IMR-90 (cell line): ENCODE measurements around the gene PAX5. TPM values are rescaled to one million over a fixed set of nuclear protein-coding genes. Genes with fewer than 3 reads are reported as not detected.

Source experiments
- ATAC-seq: fragments of 200-7000 bp; cut with Tn5 transposase; 2 replicates; pipeline ENCODE4 v1.9.1; 2020; ENCODE audit warnings: low read depth, mild to moderate bottlenecking, moderate library complexity
- BruUV-seq: library from RNA; stranded (reverse); fragments of 400-500 nt; replicated peaks from 2 replicates; lab custom pipeline; 2021; lab: Mats Ljungman, UMichigan
- CTCF ChIA-PET: fragments of 300-600 bp; formaldehyde crosslinking; extraction: SDS; loops from one replicate; lab custom pipeline; 2021; ENCODE audit warnings: antibody characterized with exemption; lab: Yijun Ruan, JAX
- POLR2A ChIA-PET: fragments of 300-600 bp; sonication (Branson Sonifier 250); formaldehyde crosslinking; loops from one replicate; lab custom pipeline; 2022; ENCODE audit warnings: antibody characterized with exemption; ENCODE audit not compliant: unreplicated experiment; lab: Charles Lee
- DNase-seq: peaks from one replicate; pipeline ENCODE4 v3.0.0; 2013
- H2AFZ ChIP-seq: replicated peaks from 2 replicates; pipeline ENCODE3; 2013; ENCODE audit warnings: low read length, mild to moderate bottlenecking; ENCODE audit not compliant: poor library complexity
- H2AK5ac ChIP-seq: 2 replicates; pipeline ENCODE4 v1.6.1; 2013; ENCODE audit warnings: low read depth, low read length, inconsistent platforms
- H2AK9ac ChIP-seq: replicated peaks from 2 replicates; pipeline ENCODE3; 2013; ENCODE audit warnings: mild to moderate bottlenecking, low read depth, low read length, moderate library complexity; ENCODE audit not compliant: poor library complexity
- H2BK120ac ChIP-seq: 2 replicates; pipeline ENCODE4 v1.6.1; 2013; ENCODE audit warnings: low read depth, low read length, inconsistent platforms
- H2BK15ac ChIP-seq: 3 replicates; pipeline ENCODE4 v1.6.1; 2013; ENCODE audit warnings: low read depth, low read length, inconsistent platforms
- H2BK20ac ChIP-seq: 2 replicates; pipeline ENCODE4 v1.6.1; 2013; ENCODE audit warnings: low read depth, mild to moderate bottlenecking, inconsistent platforms, low read length, moderate library complexity
- H2BK5ac ChIP-seq: 2 replicates; pipeline ENCODE4 v1.6.1; 2013; ENCODE audit warnings: mild to moderate bottlenecking, low read depth, low read length, inconsistent platforms; ENCODE audit not compliant: poor library complexity, severe bottlenecking
- H3K14ac ChIP-seq: replicated peaks from 2 replicates; pipeline ENCODE4 v1.6.1; 2013; ENCODE audit warnings: low read depth, low read length, inconsistent platforms
- H3K18ac ChIP-seq: 2 replicates; pipeline ENCODE4 v1.6.1; 2013; ENCODE audit warnings: low read depth, low read length, control low read depth
- H3K23ac ChIP-seq: 2 replicates; pipeline ENCODE4 v1.6.1; 2013; ENCODE audit warnings: low read depth, low read length, inconsistent platforms
- H3K27ac ChIP-seq: 2 replicates; pipeline ENCODE4 v1.5.1; 2013; ENCODE audit warnings: mild to moderate bottlenecking, control low read depth, low read length; ENCODE audit not compliant: insufficient read depth
- H3K27me3 ChIP-seq: 2 replicates; pipeline ENCODE4 v1.6.1; 2013; ENCODE audit warnings: low read length; ENCODE audit not compliant: control insufficient read depth, insufficient read depth
- H3K36me3 ChIP-seq: 2 replicates; pipeline ENCODE4 v1.6.1; 2013; ENCODE audit warnings: low read length, mixed read lengths; ENCODE audit not compliant: control insufficient read depth, insufficient read depth
- H3K4ac ChIP-seq: 2 replicates; pipeline ENCODE4 v1.6.1; 2013; ENCODE audit warnings: low read depth, low read length, inconsistent platforms
- H3K4me1 ChIP-seq: 2 replicates; pipeline ENCODE4 v1.6.1; 2013; ENCODE audit warnings: low read length, mixed read lengths; ENCODE audit not compliant: control insufficient read depth, insufficient read depth
- H3K4me2 ChIP-seq: 2 replicates; pipeline ENCODE4 v1.6.1; 2013; ENCODE audit warnings: low read depth, mild to moderate bottlenecking, control low read depth, low read length, moderate library complexity
- H3K4me3 ChIP-seq: 2 replicates; pipeline ENCODE4 v1.5.1; 2013; ENCODE audit warnings: low read depth, mild to moderate bottlenecking, control low read depth, low read length, moderate library complexity; ENCODE audit not compliant: insufficient read depth
- H3K56ac ChIP-seq: 2 replicates; pipeline ENCODE4 v1.6.1; 2013; ENCODE audit warnings: low read length, inconsistent platforms; ENCODE audit not compliant: insufficient read depth; ENCODE audit errors: extremely low read depth
- H3K79me1 ChIP-seq, 2 experiments: 2 replicates each; pipeline ENCODE4 v1.6.1; 2013; ENCODE audit warnings: low read length in 2 of 2, inconsistent platforms in 1 of 2, low read depth in 1 of 2
- H3K9ac ChIP-seq: 2 replicates; pipeline ENCODE4 v1.6.1; 2013; ENCODE audit warnings: low read depth, low read length, control low read depth
- H3K9me1 ChIP-seq: 2 replicates; pipeline ENCODE4 v1.6.1; 2013; ENCODE audit warnings: low read length, inconsistent platforms; ENCODE audit not compliant: insufficient read depth
- H3K9me3 ChIP-seq: 2 replicates; pipeline ENCODE4 v1.6.1; 2013; ENCODE audit warnings: low read length; ENCODE audit not compliant: control insufficient read depth, insufficient read depth
- H4K20me1 ChIP-seq: 2 replicates; pipeline ENCODE4 v1.6.1; 2013; ENCODE audit warnings: low read length, inconsistent platforms; ENCODE audit not compliant: insufficient read depth
- H4K5ac ChIP-seq: 2 replicates; pipeline ENCODE4 v1.6.1; 2013; ENCODE audit warnings: mild to moderate bottlenecking, low read depth, low read length, control low read depth
- H4K8ac ChIP-seq, 2 experiments: 2 replicates each; pipeline ENCODE4 v1.6.1; 2013; ENCODE audit warnings: low read depth in 2 of 2, low read length in 2 of 2, control low read depth in 1 of 2, inconsistent platforms in 1 of 2
- H4K91ac ChIP-seq: 2 replicates; pipeline ENCODE4 v1.6.1; 2013; ENCODE audit warnings: low read depth, low read length, inconsistent platforms; ENCODE audit not compliant: insufficient read depth
- MAZ ChIP-seq: IDR thresholded peaks from 2 replicates; pipeline ENCODE4 v1.6.1; 2012; ENCODE audit warnings: low read depth, mild to moderate bottlenecking, low read length, improper control_type of control experiment, moderate library complexity, borderline replicate concordance
- WGBS, 2 experiments: methylation state at CpG; one replicate each; pipeline versions ENCODE4 v1.1.5 to v1.1.7; 2013; ENCODE audit warnings: missing lambda C conversion rate in 2 of 2; ENCODE audit not compliant: insufficient read length in 1 of 2; ENCODE audit errors: extremely low coverage in 2 of 2; 5-methylcytosine and 5-hydroxymethylcytosine counted together
- dilution Hi-C: fragments of 300-500 bp; cut with HindIII; formaldehyde crosslinking; loops from one replicate; pipeline ENCODE4 v1.14.3; 2018; ENCODE audit warnings: low sequenced_read_pairs; ENCODE audit not compliant: unreplicated experiment
- in situ Hi-C: fragments of 300-500 bp; cut with MboI; formaldehyde crosslinking; loops from 3 replicates; pipeline ENCODE4 v1.14.3; 2019; ENCODE audit warnings: low sequenced_read_pairs, inconsistent platforms, mixed read lengths
- intact Hi-C: fragments of 100-400 bp; cut with micrococcal nuclease; formaldehyde crosslinking; loops from 2 replicates; pipeline ENCODE4 v1.10.0; 2022
- polyA plus RNA-seq, 3 experiments: library from polyadenylated mRNA; depleted of rRNA; stranded (reverse); fragments of >200 nt; gene quantifications; 2 replicates each; pipeline ENCODE4 v1.2.3, GENCODE V29; 2012; ENCODE audit warnings: low replicate concordance in 1 of 3
- total RNA-seq: library from RNA; depleted of rRNA; stranded (reverse); fragments of >200 nt; gene quantifications from 2 replicates; pipeline ENCODE4 v1.2.3, GENCODE V29; 2012

The PAX5 gene
- total and polyA plus RNA-seq, 2 of the 4 experiments (the other 2 are of a cell fraction) = not detected

GRCh38 chr9:36815566-36816348, 218.3 kb downstream of the PAX5 start:
- no peak overlapping the region for H3K9ac ChIP-seq
- TF ChIP-seq MAZ = no peak
- dilution Hi-C loops = no loop called here
- H2BK15ac ChIP-seq = no peak overlapping the region
- BruUV-seq = no TSS peak
- H3K27ac ChIP-seq = no peak overlapping the region
- intact Hi-C loops = no loop called here
- no peak overlapping the region for H2AFZ ChIP-seq
- H3K9me1 ChIP-seq = no peaks in the 10 kb centered on the region
- no peak overlapping the region for H4K8ac ChIP-seq
- ATAC-seq (no peak), DNase-seq (no peak)
- 70% methylated on average over 2 of the region's 7 CpGs; no CpG with 5 or more reads in 1 of the 2 experiments for WGBS, 2 experiments
- no peaks in the 10 kb centered on the region for H3K4me1 ChIP-seq
- H3K14ac ChIP-seq = no peak overlapping the region
- H3K9me3 ChIP-seq = no peaks in the 10 kb centered on the region
- no peak overlapping the region for H3K56ac ChIP-seq
- H3K4ac ChIP-seq = no peak overlapping the region
- no peak overlapping the region for H4K5ac ChIP-seq
- no peaks in the 10 kb centered on the region for H4K20me1 ChIP-seq
- no peak overlapping the region for H2BK5ac ChIP-seq
- CTCF ChIA-PET = interaction anchor here (0.5 kb wide), 1 partner anchor 465 kb away, joined by 4 read pairs; no protein-coding TSS in a partner anchor
- H3K4me2 ChIP-seq = no peak overlapping the region
- no peak overlapping the region for H3K4me3 ChIP-seq
- H2BK120ac ChIP-seq = no peak overlapping the region
- H2BK20ac ChIP-seq = no peak overlapping the region
- no peaks in the 10 kb centered on the region for H3K36me3 ChIP-seq
- peaks cover 42% of the 10 kb centered on the region for H3K27me3 ChIP-seq
- H2AK5ac ChIP-seq = no peak overlapping the region
- no peak overlapping the region for H3K23ac ChIP-seq
- POLR2A ChIA-PET = no interaction called here
- H2AK9ac ChIP-seq = no peak overlapping the region
- H3K18ac ChIP-seq = no peak overlapping the region
- no peak overlapping the region for H4K91ac ChIP-seq
- H3K79me1 ChIP-seq = no peaks in the 10 kb centered on the region
- in situ Hi-C loops = no loop called here
